HG03159 (cell line): Measurements from ENCODE around the gene MLXIP.
"Not testable (repeated sequence)": the region's sequence is repeated elsewhere in the genome, so short reads cannot be mapped to it uniquely, and the experiment has no call there.

Experiments
- ATAC-seq: cut with Tn5 transposase; IDR thresholded peaks from one replicate; pipeline ENCODE4 v1.9.1; 2021; ENCODE audit warnings: mild to moderate bottlenecking, moderate library complexity; ENCODE audit not compliant: unreplicated experiment

Gene MLXIP

GRCh38 chr12:122078141-122079032, at the start of gene MLXIP:
MLXIP (plus strand) TSS chr12:122078756; CDS start chr12:122078854, 98 bp downstream.
- peak; percentile 73 for ATAC-seq

GRCh38 chr12:122028905-122029560, 49.5 kb upstream of the MLXIP start:
- no peak for ATAC-seq

DNA sequence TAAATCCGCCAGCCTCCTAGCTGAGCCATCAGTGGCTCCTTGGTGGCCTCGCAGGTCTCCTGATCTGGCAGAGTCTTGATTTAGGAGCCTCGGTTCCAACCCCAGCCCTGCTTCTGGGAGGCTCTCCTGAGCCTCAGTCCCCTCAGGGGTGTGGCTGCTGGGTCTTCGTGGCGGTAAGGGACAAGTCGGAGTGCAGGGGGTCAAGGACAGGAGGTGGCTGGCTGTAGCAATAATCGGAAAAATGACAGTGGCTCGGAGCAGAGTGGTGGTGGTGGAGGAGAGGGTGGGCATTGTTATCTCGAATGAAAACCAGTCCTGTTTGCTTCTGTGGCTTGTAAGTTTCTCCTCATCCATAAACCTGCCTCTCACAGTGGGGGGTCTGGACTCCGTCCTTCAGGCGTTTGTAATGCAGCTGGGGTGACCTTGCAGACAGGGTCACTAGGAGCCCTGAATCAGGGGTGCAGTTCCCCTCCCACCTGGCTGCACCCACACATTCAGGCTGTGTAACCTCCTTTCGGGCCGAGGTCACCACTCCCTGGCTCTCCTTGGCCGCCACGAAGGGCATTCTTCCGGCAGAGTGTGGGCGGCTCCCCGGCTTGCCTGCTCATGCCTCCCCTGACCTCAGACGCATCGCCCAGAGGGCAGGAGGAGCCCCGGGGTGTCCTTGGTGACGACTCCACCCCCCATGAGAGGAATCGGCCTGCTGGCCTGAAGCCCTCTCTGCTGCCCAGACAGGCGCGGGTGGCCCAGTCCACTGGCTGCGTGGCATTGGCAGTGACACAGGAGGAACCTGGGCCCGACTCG, 48.7 kb upstream of the MLXIP start:
- ATAC-seq: no peak

DNA sequence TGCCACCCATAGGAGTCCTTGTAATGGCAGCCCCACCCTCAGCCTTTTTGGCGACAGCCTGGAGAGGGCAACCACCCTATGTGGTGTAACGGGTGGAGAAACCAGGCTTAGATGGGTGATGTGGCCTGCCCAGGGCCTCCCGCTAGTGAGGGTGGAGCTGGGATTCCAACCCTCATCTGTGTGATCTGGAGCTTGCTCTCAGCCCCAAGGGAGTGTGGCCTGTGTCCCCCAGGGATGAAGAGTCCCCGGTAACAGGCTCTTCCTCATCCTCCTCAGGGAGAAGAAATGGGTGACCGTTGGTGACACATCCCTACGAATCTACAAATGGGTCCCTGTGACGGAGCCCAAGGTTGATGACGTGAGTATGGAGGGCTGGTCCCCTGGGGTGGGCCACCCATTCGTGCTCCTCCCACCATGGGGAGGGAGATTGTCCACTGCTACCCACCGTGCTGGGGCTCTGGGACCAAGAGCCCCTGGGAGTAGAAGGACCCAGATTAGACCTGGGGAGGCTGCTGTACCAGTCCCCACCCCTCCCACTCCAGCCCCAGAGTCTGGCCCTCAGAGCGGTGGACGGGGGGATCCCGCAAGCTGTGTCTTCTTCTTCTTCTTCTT, 48.0 kb upstream of the MLXIP start:
- no peak for ATAC-seq

DNA sequence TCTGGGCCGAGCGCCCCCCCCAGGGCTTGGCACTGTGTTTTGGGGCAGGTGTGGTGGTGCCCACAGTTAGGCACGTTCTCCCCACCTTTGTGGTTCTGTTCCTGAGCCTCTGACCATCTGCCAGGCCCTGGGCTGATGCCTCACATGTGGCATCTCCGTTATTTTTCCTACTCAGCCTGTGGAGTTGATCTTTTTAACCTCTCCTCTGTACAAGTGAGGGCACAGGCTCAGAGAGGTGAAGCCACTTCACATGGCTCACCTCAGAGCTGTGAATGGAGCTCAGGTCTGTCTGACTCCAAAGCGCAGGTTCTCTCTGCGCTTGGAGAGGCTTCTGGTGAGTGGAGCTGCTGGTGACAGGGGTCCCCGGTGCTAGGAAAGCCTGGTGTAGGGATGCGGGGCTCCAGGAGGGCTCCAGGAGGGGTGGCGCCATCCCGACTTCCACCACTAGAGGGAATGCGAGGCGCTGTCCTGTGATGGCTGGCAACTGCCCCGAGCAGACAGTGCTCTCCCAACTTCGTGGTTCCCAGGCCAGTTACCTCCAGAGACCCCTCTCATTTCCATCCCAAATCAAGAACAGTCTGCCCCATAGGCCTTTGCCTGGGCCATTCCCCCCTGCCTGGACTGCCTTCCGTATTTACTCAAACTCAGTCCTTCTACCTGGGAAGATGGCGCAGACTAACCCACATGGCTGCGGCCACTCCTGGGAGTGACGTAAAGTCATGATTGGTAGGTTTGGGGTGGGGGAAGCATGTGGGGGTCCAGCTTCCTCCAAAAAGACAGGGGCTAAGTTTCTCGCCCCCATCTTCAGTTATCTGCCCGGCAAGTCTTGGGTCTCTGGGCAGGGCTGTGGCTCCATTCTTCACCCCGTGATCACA, 47.0 kb upstream of the MLXIP start:
- no peak for ATAC-seq

DNA sequence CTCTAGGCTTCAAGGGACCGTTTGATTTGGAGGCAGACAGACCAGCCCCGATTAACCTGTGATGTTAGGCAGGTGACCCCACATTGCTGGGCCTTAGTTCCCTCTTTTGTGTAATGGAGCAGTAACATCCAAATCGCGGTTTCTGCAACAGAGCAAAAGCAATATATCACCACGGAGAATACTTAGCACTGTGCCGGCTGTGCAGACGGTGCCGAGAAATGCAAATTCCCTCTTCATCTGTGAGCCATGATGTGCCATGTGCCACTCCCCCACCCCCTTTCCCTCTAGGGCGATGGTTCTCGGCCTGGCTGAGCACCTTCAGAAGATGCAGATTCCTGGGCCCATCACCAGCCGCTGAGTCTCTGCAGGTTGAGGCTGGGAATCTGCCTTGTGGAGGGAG, 46.0 kb upstream of the MLXIP start:
- no peak for ATAC-seq

GRCh38 chr12:122035292-122035691, 43.3 kb upstream of the MLXIP start:
- no peak for ATAC-seq

- ATAC-seq: no peak
These were observed 42.4 kb upstream of the MLXIP start for GRCh38 chr12:122036153-122036552.

- ATAC-seq: no peak
These were observed 37.8 kb upstream of the MLXIP start for GRCh38 chr12:122040579-122041386.

DNA sequence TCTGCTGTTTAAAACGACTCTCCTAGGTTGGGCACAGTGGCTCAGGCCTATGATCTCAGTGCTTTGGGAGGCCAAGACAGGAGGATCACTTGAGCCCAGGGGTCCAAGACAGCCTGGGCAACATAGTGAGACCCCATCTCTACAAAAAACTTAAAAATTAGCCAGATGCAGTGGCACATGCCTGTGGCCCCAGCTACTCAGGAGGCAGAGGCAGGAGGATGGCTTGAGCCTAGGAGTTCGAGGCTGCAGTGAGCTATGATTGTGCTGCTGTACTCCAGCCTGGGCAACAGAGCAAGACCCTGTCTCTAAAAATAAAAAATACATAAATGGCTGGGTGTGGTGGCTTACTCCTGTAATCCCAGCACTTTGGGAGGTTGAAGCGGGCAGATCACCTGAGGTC, 37.1 kb upstream of the MLXIP start:
- ATAC-seq: not testable (repeated sequence)

GRCh38 chr12:122042910-122043309, 35.6 kb upstream of the MLXIP start:
- ATAC-seq: no peak

GRCh38 chr12:122043476-122043875, 35.1 kb upstream of the MLXIP start:
- no peak for ATAC-seq

- no peak for ATAC-seq
These were observed 33.3 kb upstream of the MLXIP start for GRCh38 chr12:122045262-122045661.

GRCh38 chr12:122046145-122046544, 32.4 kb upstream of the MLXIP start:
- no peak for ATAC-seq

GRCh38 chr12:122048151-122048550, 30.4 kb upstream of the MLXIP start:
- no peak for ATAC-seq

DNA sequence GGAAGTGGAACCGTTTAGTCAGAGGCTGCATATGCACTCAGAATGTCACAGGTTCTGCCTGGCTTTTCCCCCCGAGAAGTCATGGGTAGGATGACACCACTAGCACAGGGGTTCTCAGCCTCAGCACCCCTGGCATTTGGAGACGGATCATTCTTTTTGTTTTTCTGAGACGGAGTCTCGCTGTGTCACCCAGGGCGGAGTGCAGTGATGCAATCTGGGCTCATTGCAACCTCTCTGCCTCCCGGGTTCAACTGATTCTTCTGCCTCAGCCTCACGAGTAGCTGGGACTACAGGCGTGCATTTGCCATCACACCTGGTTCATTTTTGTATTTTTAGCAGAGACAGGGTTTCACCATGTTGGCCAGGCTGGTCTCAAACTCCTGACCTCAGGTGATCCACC, 28.7 kb upstream of the MLXIP start:
- ATAC-seq: no peak

GRCh38 chr12:122050706-122051105, 27.9 kb upstream of the MLXIP start:
- ATAC-seq: no peak

GRCh38 chr12:122051231-122051876, 27.2 kb upstream of the MLXIP start:
- ATAC-seq: no peak

- no peak for ATAC-seq
These were observed 26.3 kb upstream of the MLXIP start for GRCh38 chr12:122052285-122052684.
